ENCODE measurements around the gene PARD6A. TPM values are rescaled to one million over a fixed set of nuclear protein-coding genes. Genes with fewer than 3 reads are reported as not detected.

Gene PARD6A
- total RNA-seq = 10 to 100 TPM in 1 of 2 donors, 1 to 10 TPM in 1; 4.6 to 10.3 TPM

- Histone ChIP-seq H3K4me1 (peaks cover 12% of the 10 kb centered on the region), H3K27ac (peak within 1 kb of the TSS; percentile 90), H3K4me3 (peak within 1 kb of the TSS; percentile 90), H3K9ac (ENCODE audit: low read depth in 2 of 2, low read length in 2 of 2) (peak within 1 kb of the TSS; percentile 86 to 90), H3K9me3 (no peaks in the 10 kb centered on the region), H3K36me3 (no peaks in the 10 kb centered on the region), H3K27me3 (no peaks in the 10 kb centered on the region)
- TF ChIP-seq CTCF (IDR thresholded peaks at IDR 0.05) = no peak
- DNase-seq = peak; percentile 95
- intact Hi-C loops (cut with DNase I) = loop anchor here (10.0 kb wide), 1 partner anchor 136 kb away; the partner anchor contains the start of gene RIPOR1
Observed at GRCh38 chr16:67660564-67661028, at the start of gene PARD6A. PARD6A (plus strand) TSS chr16:67660960; CDS start chr16:67661039, 79 bp downstream.

- DNase-seq = no peak
- Histone ChIP-seq H3K27me3 (no peaks in the 10 kb centered on the region), H3K9me3 (no peaks in the 10 kb centered on the region), H3K4me1 (no peaks in the 10 kb centered on the region), H3K27ac (no peak overlapping the region), H3K4me3 (no peak overlapping the region), H3K9ac (ENCODE audit: low read depth in 2 of 2, low read length in 2 of 2) (no peak overlapping the region), H3K36me3 (peaks cover 5% of the 10 kb centered on the region)
- intact Hi-C loops (cut with DNase I) = no loop called here
- no peak for TF ChIP-seq CTCF (IDR thresholded peaks at IDR 0.05)
Observed at GRCh38 chr16:67613808-67614207, 47.0 kb upstream of the PARD6A start.

GRCh38 chr16:67628216-67628615, 32.5 kb upstream of the PARD6A start:
- intact Hi-C loops (cut with DNase I) = no loop called here
- Histone ChIP-seq H3K4me3 (no peak overlapping the region), H3K9ac (ENCODE audit: low read depth in 2 of 2, low read length in 2 of 2) (no peak overlapping the region), H3K4me1 (no peaks in the 10 kb centered on the region), H3K27ac (no peak overlapping the region), H3K36me3 (peaks cover 22% of the 10 kb centered on the region), H3K9me3 (no peaks in the 10 kb centered on the region), H3K27me3 (no peaks in the 10 kb centered on the region)
- DNase-seq = no peak
- no peak for TF ChIP-seq CTCF (IDR thresholded peaks at IDR 0.05)

GRCh38 chr16:67632415-67633172, 28.2 kb upstream of the PARD6A start:
- no peaks in the 10 kb centered on the region for H3K4me1 ChIP-seq
- peaks cover 13% of the 10 kb centered on the region for H3K36me3 ChIP-seq
- DNase-seq = no peak
- H3K4me3 ChIP-seq = no peak overlapping the region
- no peaks in the 10 kb centered on the region for H3K9me3 ChIP-seq
- no peak overlapping the region for H3K9ac ChIP-seq (ENCODE audit: low read depth in 2 of 2, low read length in 2 of 2)
- no peaks in the 10 kb centered on the region for H3K27me3 ChIP-seq
- no peak overlapping the region for H3K27ac ChIP-seq
- TF ChIP-seq CTCF (IDR thresholded peaks at IDR 0.05) = no peak
- intact Hi-C loops (cut with DNase I) = no loop called here

- Histone ChIP-seq H3K27me3 (no peaks in the 10 kb centered on the region), H3K9ac (ENCODE audit: low read depth in 2 of 2, low read length in 2 of 2) (no peak overlapping the region), H3K36me3 (peaks cover 8% of the 10 kb centered on the region), H3K4me3 (no peak overlapping the region), H3K9me3 (no peaks in the 10 kb centered on the region), H3K4me1 (no peaks in the 10 kb centered on the region), H3K27ac (no peak overlapping the region)
- no peak for TF ChIP-seq CTCF (IDR thresholded peaks at IDR 0.05)
- DNase-seq = no peak
- intact Hi-C loops (cut with DNase I) = no loop called here
Observed at GRCh38 chr16:67636713-67637112, 24.0 kb upstream of the PARD6A start.
